SK-MEL-5 (cell line): Measurements from ENCODE around the gene DIPK1C. TPM values are rescaled to one million over a fixed set of nuclear protein-coding genes. Genes with fewer than 3 reads are reported as not detected.

ENCODE experiments used
- DNase-seq: peaks from one replicate; pipeline ENCODE4 v3.0.0-alpha.2; 2016; ENCODE audit warnings: low read depth, low spot score
- in situ Hi-C: cut with HindIII; loops from 2 replicates; pipeline ENCODE4 v1.10.0; 2016; ENCODE audit warnings: low sequenced_read_pairs, high pct_unique_total_duplicates, low pct_unique_long_range_greater_than_20kb
- total RNA-seq: library from RNA; depleted of rRNA; stranded (reverse); fragments of >200 nt; shearing (Covaris generic); gene quantifications from 2 replicates; pipeline ENCODE4 v1.2.3, GENCODE V29; 2014

DIPK1C gene
- total RNA-seq, 1 experiment from 2014 or later, result 17.3 TPM

DNA sequence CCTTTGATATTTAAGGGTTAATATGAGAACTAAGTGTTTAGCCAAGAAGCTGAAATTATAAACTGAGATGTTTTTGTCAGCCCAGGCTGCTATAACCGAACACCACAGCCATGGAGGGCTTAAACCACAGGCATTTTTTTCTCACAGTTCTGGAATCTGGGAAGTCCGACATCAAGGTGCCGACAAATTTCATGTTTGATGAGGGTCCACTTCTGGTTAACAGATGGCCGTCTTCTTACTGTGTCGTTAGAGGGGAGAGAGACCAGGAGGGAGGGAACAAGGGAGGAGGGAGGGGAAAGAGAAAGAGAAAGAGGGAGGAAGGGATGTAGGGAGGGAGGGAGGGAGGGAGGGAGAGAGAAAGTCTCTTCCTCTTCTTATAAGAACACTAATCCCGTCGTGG, 32.6 kb upstream of the DIPK1C start:
- no peak for DNase-seq
- in situ Hi-C loops, result no loop called here

DNA sequence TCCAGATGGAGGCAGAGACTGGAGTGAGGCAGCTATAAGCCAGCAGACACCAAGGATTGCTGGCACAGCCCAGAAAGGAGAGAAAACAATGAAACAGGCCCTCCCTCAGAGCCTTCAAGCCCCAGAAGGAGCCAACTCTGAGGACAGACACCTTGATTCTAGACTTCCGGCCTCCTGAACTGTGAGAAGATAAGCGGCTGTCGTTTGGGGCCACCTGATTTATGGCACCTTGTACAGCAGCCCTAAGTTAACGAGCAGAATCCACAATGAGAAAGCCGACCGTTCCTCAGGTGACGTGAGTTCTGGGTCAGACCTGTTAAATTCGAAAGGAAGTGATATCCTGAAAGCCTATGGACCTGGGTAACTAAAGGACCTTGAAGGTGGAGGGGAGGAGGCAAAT, 31.8 kb upstream of the DIPK1C start:
- no peak for DNase-seq

GRCh38 chr18:74488354-74488753, 31.2 kb upstream of the DIPK1C start:
- DNase-seq, result no peak
- in situ Hi-C loops, result no loop called here

More for the DNA sequence above, 31.8 kb upstream of the DIPK1C start:
- in situ Hi-C loops, result no loop called here

GRCh38 chr18:74486119-74486849, 29.2 kb upstream of the DIPK1C start:
- in situ Hi-C loops, result no loop called here
- no peak for DNase-seq

GRCh38 chr18:74482697-74483096, 25.6 kb upstream of the DIPK1C start:
- no peak for DNase-seq
- in situ Hi-C loops, result no loop called here

GRCh38 chr18:74480149-74480651, 23.1 kb upstream of the DIPK1C start:
- in situ Hi-C loops, result no loop called here
- DNase-seq, result no peak

- in situ Hi-C loops, result no loop called here
- no peak for DNase-seq
Observed at GRCh38 chr18:74479486-74480148, 22.5 kb upstream of the DIPK1C start.

DNA sequence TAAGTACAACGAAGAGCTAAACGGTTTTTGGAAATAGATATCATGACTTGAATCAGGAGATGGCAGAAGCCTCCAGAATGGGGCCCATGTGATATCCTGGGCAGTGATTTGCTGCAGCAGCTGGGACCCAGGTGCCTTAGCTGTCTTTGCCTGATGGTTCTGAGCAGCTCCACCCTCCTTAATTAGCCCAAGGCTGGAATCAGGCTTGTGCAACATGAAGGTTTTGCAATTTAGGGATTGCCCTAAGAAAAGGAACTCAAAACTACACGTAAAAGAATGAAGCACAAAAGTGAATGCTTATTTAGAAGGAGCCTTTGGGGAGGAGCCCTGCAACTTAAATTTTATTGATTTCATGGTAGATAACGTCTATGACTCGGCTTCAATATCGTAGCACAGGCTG, 21.8 kb upstream of the DIPK1C start:
- in situ Hi-C loops, result no loop called here
- no peak for DNase-seq

- no peak for DNase-seq
- in situ Hi-C loops, result no loop called here
Observed at GRCh38 chr18:74478316-74478715, 21.2 kb upstream of the DIPK1C start.

DNA sequence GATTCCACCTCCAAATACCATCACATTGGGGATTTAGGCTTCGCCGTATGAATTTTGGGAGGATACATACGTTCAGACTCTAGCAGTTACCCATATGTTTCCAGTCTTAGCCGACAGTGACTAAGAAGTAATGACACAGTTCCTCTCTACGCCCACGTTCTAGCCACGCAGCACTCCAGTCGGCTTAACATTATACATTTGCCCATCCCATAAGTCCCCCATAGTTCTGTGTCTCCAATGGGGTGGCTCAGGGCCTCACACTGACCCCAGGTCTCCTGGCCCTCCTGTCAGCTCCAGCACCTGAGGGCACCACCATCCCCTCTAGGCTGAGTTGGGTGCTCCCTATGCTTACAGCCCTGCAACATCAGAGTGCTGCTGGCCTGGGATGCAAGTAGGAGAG, 20.7 kb upstream of the DIPK1C start:
- DNase-seq, result no peak
- in situ Hi-C loops, result no loop called here

GRCh38 chr18:74476140-74476539, 19.0 kb upstream of the DIPK1C start:
- in situ Hi-C loops, result no loop called here
- peak; percentile 68 for DNase-seq

GRCh38 chr18:74473976-74474640, 17.0 kb upstream of the DIPK1C start:
- DNase-seq, result no peak
- in situ Hi-C loops, result no loop called here

- in situ Hi-C loops, result no loop called here
- no peak for DNase-seq
Observed at GRCh38 chr18:74472312-74472711, 15.2 kb upstream of the DIPK1C start.

- in situ Hi-C loops, result no loop called here
Observed at GRCh38 chr18:74468547-74469061, 11.5 kb upstream of the DIPK1C start.

DNA sequence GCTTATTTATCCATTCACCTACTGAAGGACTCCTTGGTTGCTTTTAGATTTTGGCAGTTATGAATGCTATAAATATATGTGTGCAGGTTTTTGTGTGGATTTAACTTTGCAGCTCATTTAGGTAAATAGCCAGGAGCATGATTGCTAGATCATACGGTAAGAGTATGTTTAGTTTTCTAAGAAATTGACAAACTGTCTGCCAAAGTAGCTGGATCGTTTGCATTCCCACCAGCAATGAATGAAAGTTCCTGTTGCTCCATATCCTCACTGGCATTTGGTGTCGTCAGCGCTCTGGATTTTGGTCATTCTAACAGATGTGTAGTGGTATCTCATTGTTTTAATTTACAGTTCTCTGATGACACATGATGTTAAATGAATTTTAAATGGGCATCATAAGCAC, 8.7 kb upstream of the DIPK1C start:
- in situ Hi-C loops, result no loop called here

More at GRCh38 chr18:74468547-74469061, 11.5 kb upstream of the DIPK1C start:
- DNase-seq, result peak; percentile 66

DNA sequence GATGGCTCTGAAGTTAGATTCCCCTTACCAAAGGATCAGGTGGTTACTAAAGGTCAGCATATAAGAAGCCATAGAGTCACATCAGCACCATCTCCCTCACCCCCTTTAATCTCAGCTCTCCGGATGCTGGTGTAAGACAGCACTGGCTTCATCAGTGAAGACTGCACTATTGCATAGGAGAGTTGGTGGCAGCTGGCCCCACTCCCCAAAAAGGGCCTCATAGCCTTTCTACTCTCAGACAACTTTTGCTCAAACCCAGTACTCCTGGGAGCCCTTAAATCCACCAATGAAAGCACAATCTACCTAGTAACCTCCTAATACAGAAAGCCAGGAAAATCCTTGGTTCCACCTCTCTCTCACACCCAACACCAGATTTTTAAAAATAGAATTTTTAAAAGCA, 6.9 kb upstream of the DIPK1C start:
- in situ Hi-C loops, result no loop called here
- no peak for DNase-seq

More for the DNA sequence above, 8.7 kb upstream of the DIPK1C start:
- DNase-seq, result no peak

DNA sequence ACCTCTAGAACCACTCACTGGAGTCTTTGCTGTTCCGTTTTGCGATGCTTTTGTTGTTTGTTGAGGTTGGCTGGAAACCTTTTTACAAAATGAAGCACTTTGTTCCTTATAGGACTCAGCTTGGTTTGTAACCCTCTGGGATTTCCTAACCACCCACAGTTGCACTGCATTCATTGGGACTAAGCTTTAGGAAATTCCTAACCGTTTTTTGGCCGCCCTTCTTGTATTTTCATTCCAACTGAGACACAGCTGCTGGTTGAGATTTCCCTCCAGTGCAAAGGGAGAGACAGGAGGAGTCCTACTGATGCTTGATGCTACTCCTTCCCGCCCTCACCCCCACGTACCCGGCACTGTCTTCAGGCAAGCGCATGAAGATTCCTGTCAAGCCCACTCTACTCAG, 6.1 kb upstream of the DIPK1C start:
- DNase-seq, result no peak
- in situ Hi-C loops, result no loop called here

- in situ Hi-C loops, result no loop called here
Observed at GRCh38 chr18:74460825-74461224, 3.7 kb upstream of the DIPK1C start.

More at GRCh38 chr18:74460825-74461224, 3.7 kb upstream of the DIPK1C start:
- no peak for DNase-seq
